Measurements from ENCODE around the gene ANKRD55. TPM values are rescaled to one million over a fixed set of nuclear protein-coding genes. Genes with fewer than 3 reads are reported as not detected.

The ANKRD55 gene
- total RNA-seq, 1 donor from 2014 or later = not detected

DNA sequence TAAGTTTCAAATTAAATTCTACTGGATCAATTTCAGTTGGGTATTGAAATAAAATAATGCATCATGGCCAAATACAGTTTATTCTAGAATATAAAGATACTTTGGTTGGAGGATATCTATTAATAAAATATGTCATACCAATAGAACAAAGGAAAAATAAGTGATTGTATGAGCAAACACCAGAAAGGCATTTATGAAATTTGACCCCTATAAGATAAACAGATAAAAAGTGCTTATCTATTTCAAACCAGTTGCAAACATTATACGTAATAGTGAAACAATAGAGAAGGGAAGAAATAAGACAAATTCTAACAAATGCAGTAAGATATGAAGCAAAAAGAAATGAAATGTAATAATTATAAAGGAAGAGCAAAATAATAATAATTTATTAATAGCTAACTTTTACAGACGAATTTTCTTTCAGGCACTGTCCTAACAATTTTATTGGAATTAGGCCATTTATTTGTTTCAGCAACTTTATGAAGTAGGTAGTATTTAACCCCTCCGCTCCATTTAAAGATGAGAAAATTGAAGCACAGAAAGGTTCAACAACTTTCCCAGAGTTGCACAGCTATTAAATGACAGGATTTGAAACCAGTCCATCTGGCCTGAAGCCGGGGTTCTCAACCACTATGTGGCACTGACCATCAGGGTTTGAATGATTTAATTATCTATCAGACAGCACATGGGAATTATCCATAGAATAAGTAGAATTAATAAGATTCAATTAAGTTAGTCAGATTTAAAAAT, 20.8 kb downstream of the ANKRD55 start:
- H3K27ac Mint-ChIP-seq = no peak overlapping the region
- H3K27ac ChIP-seq = no peak overlapping the region
- H3K27me3 ChIP-seq = no peaks in the 10 kb centered on the region
- no peak for DNase-seq (ENCODE audit: low spot score)
- H3K4me3 ChIP-seq = no peak overlapping the region
- no peak overlapping the region for H3K9ac ChIP-seq
- H3K36me3 ChIP-seq = no peaks in the 10 kb centered on the region
- H3K9me3 Mint-ChIP-seq = peaks cover 26% of the 10 kb centered on the region
- no peak overlapping the region for H3K4me3 Mint-ChIP-seq
- H3K9me3 ChIP-seq (ENCODE audit: low read depth) = no peaks in the 10 kb centered on the region
- H3K4me1 ChIP-seq = no peaks in the 10 kb centered on the region
- TF ChIP-seq, protein P1, sequence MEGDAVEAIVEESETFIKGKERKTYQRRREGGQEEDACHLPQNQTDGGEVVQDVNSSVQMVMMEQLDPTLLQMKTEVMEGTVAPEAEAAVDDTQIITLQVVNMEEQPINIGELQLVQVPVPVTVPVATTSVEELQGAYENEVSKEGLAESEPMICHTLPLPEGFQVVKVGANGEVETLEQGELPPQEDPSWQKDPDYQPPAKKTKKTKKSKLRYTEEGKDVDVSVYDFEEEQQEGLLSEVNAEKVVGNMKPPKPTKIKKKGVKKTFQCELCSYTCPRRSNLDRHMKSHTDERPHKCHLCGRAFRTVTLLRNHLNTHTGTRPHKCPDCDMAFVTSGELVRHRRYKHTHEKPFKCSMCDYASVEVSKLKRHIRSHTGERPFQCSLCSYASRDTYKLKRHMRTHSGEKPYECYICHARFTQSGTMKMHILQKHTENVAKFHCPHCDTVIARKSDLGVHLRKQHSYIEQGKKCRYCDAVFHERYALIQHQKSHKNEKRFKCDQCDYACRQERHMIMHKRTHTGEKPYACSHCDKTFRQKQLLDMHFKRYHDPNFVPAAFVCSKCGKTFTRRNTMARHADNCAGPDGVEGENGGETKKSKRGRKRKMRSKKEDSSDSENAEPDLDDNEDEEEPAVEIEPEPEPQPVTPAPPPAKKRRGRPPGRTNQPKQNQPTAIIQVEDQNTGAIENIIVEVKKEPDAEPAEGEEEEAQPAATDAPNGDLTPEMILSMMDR (IDR thresholded peaks at IDR 0.05) = no peak
- TF ChIP-seq EZH2 (IDR thresholded peaks at IDR 0.05) (no peak), EZH2phosphoT487 (IDR thresholded peaks at IDR 0.05) (no peak)
- H2AFZ ChIP-seq (replicated peaks) = no peak overlapping the region
- no peak overlapping the region for H3K4me2 ChIP-seq
- H3K36me3 Mint-ChIP-seq = peaks cover 4% of the 10 kb centered on the region
- H3F3A ChIP-seq (ENCODE audit: low read depth) = no peaks in the 10 kb centered on the region
- peaks cover 19% of the 10 kb centered on the region for H3K4me1 Mint-ChIP-seq
- no peaks in the 10 kb centered on the region for H4K20me1 ChIP-seq (ENCODE audit: low read depth)
- no peaks in the 10 kb centered on the region for H3K79me2 ChIP-seq (ENCODE audit: low read depth)
- peaks cover 2% of the 10 kb centered on the region for H3K27me3 Mint-ChIP-seq (ENCODE audit: insufficient read depth, low read depth)

DNA sequence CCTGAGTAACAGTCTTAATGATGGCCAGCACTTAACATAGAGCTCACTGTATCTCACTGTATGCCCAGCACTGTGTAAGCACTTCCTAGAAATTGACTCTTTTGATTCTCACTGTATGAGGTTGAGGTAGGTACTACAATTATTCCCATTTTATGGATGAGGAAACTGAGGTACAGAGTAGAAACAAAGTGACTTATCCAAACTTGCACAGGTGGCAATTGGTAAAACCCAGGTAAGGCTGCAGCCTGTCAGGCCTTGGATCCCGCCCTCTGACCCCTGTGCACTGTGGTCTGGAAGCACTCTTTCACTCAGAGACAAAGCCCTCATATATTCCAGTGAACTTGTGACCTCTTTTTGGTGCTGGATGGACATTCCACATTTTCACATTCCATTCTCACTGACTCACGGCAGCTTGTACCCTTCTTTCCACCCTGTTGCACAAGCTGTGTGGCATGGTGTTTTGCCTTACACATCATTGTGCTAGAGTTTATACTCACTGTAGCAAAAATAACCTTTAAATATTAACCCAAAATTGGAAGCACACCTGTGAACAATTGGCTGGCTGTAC, 21.7 kb downstream of the ANKRD55 start:
- H3F3A ChIP-seq (ENCODE audit: low read depth) = no peaks in the 10 kb centered on the region
- no peak overlapping the region for H3K27ac ChIP-seq
- H3K79me2 ChIP-seq (ENCODE audit: low read depth) = no peaks in the 10 kb centered on the region
- no peak overlapping the region for H2AFZ ChIP-seq (replicated peaks)
- H3K27me3 Mint-ChIP-seq (ENCODE audit: insufficient read depth, low read depth) = peaks cover 2% of the 10 kb centered on the region
- no peaks in the 10 kb centered on the region for H3K27me3 ChIP-seq
- H3K4me3 ChIP-seq = no peak overlapping the region
- TF ChIP-seq EZH2phosphoT487 (IDR thresholded peaks at IDR 0.05) (no peak), EZH2 (IDR thresholded peaks at IDR 0.05) (no peak)
- TF ChIP-seq, protein P1 (IDR thresholded peaks at IDR 0.05) = no peak
- H3K4me1 Mint-ChIP-seq = peaks cover 19% of the 10 kb centered on the region
- H3K36me3 ChIP-seq = no peaks in the 10 kb centered on the region
- H3K4me3 Mint-ChIP-seq = no peak overlapping the region
- no peak overlapping the region for H3K27ac Mint-ChIP-seq
- no peaks in the 10 kb centered on the region for H3K4me1 ChIP-seq
- H4K20me1 ChIP-seq (ENCODE audit: low read depth) = no peaks in the 10 kb centered on the region
- H3K9me3 ChIP-seq (ENCODE audit: low read depth) = no peaks in the 10 kb centered on the region
- peak; percentile 7 for DNase-seq (ENCODE audit: low spot score)
- no peak overlapping the region for H3K9ac ChIP-seq
- no peak overlapping the region for H3K4me2 ChIP-seq
- H3K36me3 Mint-ChIP-seq = peaks cover 2% of the 10 kb centered on the region
- H3K9me3 Mint-ChIP-seq = peaks cover 22% of the 10 kb centered on the region

DNA sequence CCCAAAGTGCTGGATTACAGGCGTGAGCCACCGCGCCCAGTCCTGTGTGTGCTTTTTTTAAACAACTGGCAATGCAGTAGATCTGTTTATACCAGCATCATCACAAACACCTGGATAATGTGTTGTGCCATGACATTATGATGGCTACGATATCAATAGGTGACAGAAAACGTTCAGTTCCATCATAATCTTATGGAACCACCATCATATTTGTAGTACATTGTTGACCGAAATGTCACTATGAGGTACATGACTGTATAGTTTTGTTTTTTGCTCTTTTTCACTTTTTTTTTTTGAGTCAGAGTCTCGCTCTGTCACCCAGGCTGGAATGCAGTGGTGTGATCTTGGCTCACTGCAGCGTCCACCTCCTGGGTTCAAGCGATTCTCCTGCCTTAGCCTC, 24.4 kb downstream of the ANKRD55 start:
- no peak overlapping the region for H3K4me3 ChIP-seq
- no peak overlapping the region for H2AFZ ChIP-seq (replicated peaks)
- H3K4me2 ChIP-seq = no peak overlapping the region
- no peak overlapping the region for H3K4me3 Mint-ChIP-seq
- H3K36me3 ChIP-seq = no peaks in the 10 kb centered on the region
- TF ChIP-seq, protein P1 (IDR thresholded peaks at IDR 0.05) = no peak
- peaks cover 11% of the 10 kb centered on the region for H3K4me1 Mint-ChIP-seq
- H3K4me1 ChIP-seq = no peaks in the 10 kb centered on the region
- H3K9ac ChIP-seq = no peak overlapping the region
- H3K79me2 ChIP-seq (ENCODE audit: low read depth) = no peaks in the 10 kb centered on the region
- no peaks in the 10 kb centered on the region for H4K20me1 ChIP-seq (ENCODE audit: low read depth)
- H3K27me3 Mint-ChIP-seq (ENCODE audit: insufficient read depth, low read depth) = peaks cover 2% of the 10 kb centered on the region
- H3K9me3 Mint-ChIP-seq = peaks cover 5% of the 10 kb centered on the region
- no peaks in the 10 kb centered on the region for H3K36me3 Mint-ChIP-seq
- H3F3A ChIP-seq (ENCODE audit: low read depth) = no peaks in the 10 kb centered on the region
- H3K9me3 ChIP-seq (ENCODE audit: low read depth) = no peaks in the 10 kb centered on the region
- DNase-seq (ENCODE audit: low spot score) = no peak
- no peak overlapping the region for H3K27ac Mint-ChIP-seq
- H3K27ac ChIP-seq = no peak overlapping the region
- H3K27me3 ChIP-seq = no peaks in the 10 kb centered on the region

Measured in neural progenitor cell (in vitro differentiated cells).